NCI-H1105 treated with DMSO at 0.1 percent for 48 hours (cell line): ENCODE data around the gene SCO2.

ENCODE experiments used
- DNase-seq: peaks from one replicate; lab custom pipeline; 2025; lab: John Stamatoyannopoulos, UW

SCO2 gene

GRCh38 chr22:50525104-50525857 is at the start of gene SCO2:
Gene SCO2 (minus strand): TSS chr22:50525598. CDS start chr22:50524411, 1,187 bp downstream.
- peak; percentile 92 for DNase-seq

GRCh38 chr22:50574383-50574755 is 49.0 kb upstream of the SCO2 start:
- DNase-seq, result no peak

- no peak for DNase-seq
These were observed 48.3 kb upstream of the SCO2 start for GRCh38 chr22:50573491-50574382.

- no peak for DNase-seq
These were observed 47.6 kb upstream of the SCO2 start for GRCh38 chr22:50572965-50573364.

GRCh38 chr22:50571264-50572175 is 46.1 kb upstream of the SCO2 start:
- no peak for DNase-seq

- no peak for DNase-seq
These were observed 45.5 kb upstream of the SCO2 start for GRCh38 chr22:50570861-50571260.

- no peak for DNase-seq
These were observed 44.6 kb upstream of the SCO2 start for GRCh38 chr22:50569896-50570535.

GRCh38 chr22:50569041-50569459 is 43.7 kb upstream of the SCO2 start:
- no peak for DNase-seq

- DNase-seq, result no peak
These were observed 43.2 kb upstream of the SCO2 start for GRCh38 chr22:50568626-50569025.

GRCh38 chr22:50567721-50568252 is 42.4 kb upstream of the SCO2 start:
- no peak for DNase-seq

GRCh38 chr22:50564289-50564688 is 38.9 kb upstream of the SCO2 start:
- no peak for DNase-seq

GRCh38 chr22:50563413-50564160 is 38.2 kb upstream of the SCO2 start:
- DNase-seq, result no peak

- DNase-seq, result peak; percentile 92
These were observed 37.4 kb upstream of the SCO2 start, which contains the start of gene SYCE3 for GRCh38 chr22:50562523-50563412. Gene SYCE3 (minus strand): TSS chr22:50562919. CDS start chr22:50556405, 6,514 bp downstream.

GRCh38 chr22:50561401-50562358 is 36.3 kb upstream of the SCO2 start:
- no peak for DNase-seq

GRCh38 chr22:50560034-50560433 is 34.6 kb upstream of the SCO2 start:
- DNase-seq, result no peak

GRCh38 chr22:50556703-50557102 is 31.3 kb upstream of the SCO2 start:
- DNase-seq, result no peak

- no peak for DNase-seq
These were observed 27.9 kb upstream of the SCO2 start for GRCh38 chr22:50553310-50553709.

GRCh38 chr22:50551160-50551752 is 25.9 kb upstream of the SCO2 start:
- DNase-seq, result no peak
